ENCODE results near the gene KLHDC3. TPM values are rescaled to one million over a fixed set of nuclear protein-coding genes. Genes with fewer than 3 reads are reported as not detected.

The KLHDC3 gene
- total and polyA plus RNA-seq, 2 of the 13 experiments (the other 11 are each of a cell fraction or from before 2014, with no cell fraction given): 78.3 to 91.5 TPM

GRCh38 chr6:42978839-42979522 is 35.1 kb upstream of the KLHDC3 start, which contains the start of gene PEX6 (continued):
- TF ChIP-seq ZNF543 (CRISPR knock-in tag; IDR thresholded peaks at IDR 0.05) (peak; percentile 76; the same call in 1 of the 2 replicates), HNRNPK (IDR thresholded peaks at IDR 0.05; ENCODE audit: low read depth, low read length, poor library complexity, severe bottlenecking) (peak; percentile 64), ZNF589 (CRISPR knock-in tag; conservative IDR thresholded peaks at IDR 0.05) (no peak), ZNF547 (CRISPR knock-in tag; IDR thresholded peaks at IDR 0.05) (peak; percentile 94), FOXC1 (CRISPR knock-in tag; IDR thresholded peaks at IDR 0.05; ENCODE audit: borderline replicate concordance) (peak; percentile 95), HHEX (CRISPR knock-in tag; IDR thresholded peaks at IDR 0.05) (no peak), KAT8 (CRISPR knock-in tag; IDR thresholded peaks at IDR 0.05) (peak; percentile 94), FOXA1 (IDR thresholded peaks at IDR 0.05) (no peak), FOXA1 (CRISPR knock-in tag; IDR thresholded peaks at IDR 0.05) (no peak), SCMH1 (CRISPR knock-in tag; IDR thresholded peaks at IDR 0.05; ENCODE audit: borderline replicate concordance) (no peak), FLYWCH1 (CRISPR knock-in tag; IDR thresholded peaks at IDR 0.05) (no peak), MNT (IDR thresholded peaks at IDR 0.05) (peak; percentile 15; the same call in 1 of the 2 replicates), ISL2 (CRISPR knock-in tag; IDR thresholded peaks at IDR 0.05) (peak; percentile 48), ZNF33B (CRISPR knock-in tag; IDR thresholded peaks at IDR 0.05) (peak; percentile 83), U2AF2 (IDR thresholded peaks at IDR 0.05; ENCODE audit: low read depth, low read length) (0 out of 2 replicates have a peak, but pooled peaks have one; percentile 40), ARNT2 (CRISPR knock-in tag; IDR thresholded peaks at IDR 0.05; ENCODE audit: low read depth) (peak; percentile 84; the same call in 1 of the 2 replicates), SP5 (CRISPR knock-in tag; IDR thresholded peaks at IDR 0.05; ENCODE audit: borderline replicate concordance, low read depth) (peak; percentile 36; the same call in 1 of the 2 replicates), STAT6 (CRISPR knock-in tag; IDR thresholded peaks at IDR 0.05; ENCODE audit: borderline replicate concordance) (peak; percentile 86; the same call in 1 of the 2 replicates), ZNF383 (CRISPR knock-in tag; IDR thresholded peaks at IDR 0.05; ENCODE audit: borderline replicate concordance) (no peak; the same call in 1 of the 2 replicates), BCLAF1 (IDR thresholded peaks at IDR 0.05) (no peak), ZNF878 (CRISPR knock-in tag; IDR thresholded peaks at IDR 0.05) (no peak), ZNF580 (CRISPR knock-in tag; IDR thresholded peaks at IDR 0.05; ENCODE audit: borderline replicate concordance, low read depth) (peak; percentile 92), GABPA (IDR thresholded peaks at IDR 0.05; ENCODE audit: low read depth, low read length) (peak; percentile 94), GABPA (CRISPR knock-in tag; IDR thresholded peaks at IDR 0.05; ENCODE audit: low read depth) (peak; percentile 97)
